HTERT RPE-1 (cell line): ENCODE data around the gene SAMD1.

ENCODE experiments used
- in situ Hi-C: fragments of 300-500 bp; cut with MboI; formaldehyde crosslinking; loops from 4 replicates; pipeline ENCODE4 v1.14.3; 2020; ENCODE audit warnings: low sequenced_read_pairs

The SAMD1 gene

DNA sequence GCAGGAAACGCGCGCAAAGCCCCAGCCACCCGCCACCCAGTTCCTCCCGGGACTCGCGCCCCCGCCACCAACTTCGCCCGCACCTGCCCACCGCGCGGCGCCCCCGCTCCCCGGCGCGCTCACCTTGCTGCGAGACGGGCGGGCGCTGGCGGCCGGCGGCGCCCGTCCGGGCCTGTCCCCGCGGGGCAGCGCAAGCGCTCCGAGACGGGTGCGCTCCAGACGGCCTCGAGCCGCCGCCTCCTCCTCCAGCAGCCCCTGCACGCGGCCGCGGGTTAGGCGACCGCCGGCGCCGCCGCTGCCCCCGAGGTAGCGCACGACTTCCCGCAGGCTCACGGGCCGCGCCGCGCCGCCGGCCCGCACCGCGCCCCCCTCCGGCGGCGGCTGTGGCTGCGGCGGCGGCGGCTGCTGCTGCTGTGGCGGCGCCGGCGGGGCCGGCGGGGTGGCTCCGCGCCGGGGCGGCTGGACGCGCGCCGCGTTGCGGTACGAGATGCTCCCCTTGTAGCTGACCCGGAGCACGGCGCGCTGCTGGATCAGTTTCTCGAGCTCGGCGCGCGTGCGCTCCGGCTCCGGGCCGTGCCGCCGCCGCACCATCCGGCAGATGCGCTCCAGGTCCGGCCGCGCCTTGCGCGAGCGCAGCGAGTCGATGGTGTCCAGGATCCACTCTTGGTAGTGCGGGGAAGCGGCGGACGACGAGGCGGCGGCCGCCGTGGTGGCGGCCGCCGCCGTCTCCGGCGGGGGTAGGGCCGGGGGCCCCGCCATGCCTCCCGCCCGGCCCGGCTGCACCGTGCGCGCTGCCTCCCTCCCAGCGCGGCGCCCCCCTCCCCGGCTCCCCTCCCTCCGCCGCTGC, 666 bp downstream of the SAMD1 start:
- in situ Hi-C loops, result no loop called here

DNA sequence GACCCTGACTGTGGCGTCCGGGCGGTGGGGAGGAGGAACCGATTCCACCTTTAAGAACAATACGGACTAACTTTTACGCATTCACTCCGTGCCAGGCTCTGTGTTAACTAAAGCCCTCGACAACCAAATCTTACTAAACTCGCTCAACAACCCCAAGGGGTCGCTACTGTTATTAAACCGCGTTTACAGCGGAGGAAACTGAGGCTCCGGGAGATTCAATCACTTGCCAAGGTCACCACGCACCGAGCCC, 1.2 kb downstream of the SAMD1 start:
- in situ Hi-C loops, result no loop called here

DNA sequence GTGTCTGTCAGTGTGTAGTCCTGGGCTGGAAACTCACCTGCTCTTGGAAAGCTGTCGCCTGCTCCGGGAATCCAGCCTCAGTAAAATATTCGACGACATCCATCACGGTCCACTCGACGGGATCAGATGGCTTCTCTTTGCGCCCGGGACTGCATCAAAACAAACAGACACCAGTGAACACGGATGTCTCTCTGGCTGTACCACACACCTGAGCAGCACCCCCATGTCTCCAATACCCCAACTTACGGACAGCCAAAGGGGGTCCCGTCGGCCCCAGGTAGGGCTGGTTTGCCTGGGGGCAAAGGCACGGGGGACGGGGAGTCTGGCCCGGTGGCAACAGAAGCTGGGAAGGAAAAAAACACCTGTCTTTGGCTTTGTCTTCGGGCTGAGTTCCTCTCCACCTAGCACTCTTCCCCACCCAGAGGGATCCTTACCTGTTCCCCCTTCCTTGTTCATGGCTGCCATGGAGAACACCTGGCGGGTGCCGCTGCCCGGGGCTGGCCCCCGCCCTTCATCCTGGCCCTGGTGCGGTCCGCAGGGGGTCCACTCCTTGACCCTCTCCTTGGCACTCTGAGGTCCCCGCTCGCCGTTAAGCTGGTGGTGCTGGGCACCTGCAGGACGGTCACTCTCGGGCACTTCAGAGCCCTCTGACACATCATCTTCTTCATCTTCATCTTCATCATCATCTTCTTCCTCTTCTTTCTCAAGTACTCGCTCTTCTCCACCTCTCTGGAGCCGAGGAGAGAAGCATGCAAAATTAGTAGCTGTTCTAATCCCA, 1.7 kb downstream of the SAMD1 start:
- in situ Hi-C loops, result no loop called here

DNA sequence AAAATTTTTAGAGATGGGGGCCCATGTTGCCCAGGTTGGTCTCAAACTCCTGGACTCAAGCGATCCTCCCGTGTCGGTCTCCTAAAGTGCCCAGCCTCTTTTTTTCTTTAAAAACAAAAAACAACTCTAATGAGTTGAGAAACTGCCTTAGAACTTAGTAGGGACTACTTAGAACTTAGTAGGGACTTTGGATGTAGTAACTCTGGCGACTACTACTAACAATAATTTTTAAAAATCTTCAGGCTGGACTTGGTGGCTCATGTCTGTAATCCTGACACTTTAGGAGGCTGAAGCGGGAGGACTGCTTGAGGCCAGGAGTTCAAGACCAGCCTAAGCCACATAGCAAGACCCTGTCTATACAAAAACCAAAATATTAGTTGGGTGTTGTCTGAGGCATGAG, 4.5 kb downstream of the SAMD1 start:
- in situ Hi-C loops, result no loop called here

DNA sequence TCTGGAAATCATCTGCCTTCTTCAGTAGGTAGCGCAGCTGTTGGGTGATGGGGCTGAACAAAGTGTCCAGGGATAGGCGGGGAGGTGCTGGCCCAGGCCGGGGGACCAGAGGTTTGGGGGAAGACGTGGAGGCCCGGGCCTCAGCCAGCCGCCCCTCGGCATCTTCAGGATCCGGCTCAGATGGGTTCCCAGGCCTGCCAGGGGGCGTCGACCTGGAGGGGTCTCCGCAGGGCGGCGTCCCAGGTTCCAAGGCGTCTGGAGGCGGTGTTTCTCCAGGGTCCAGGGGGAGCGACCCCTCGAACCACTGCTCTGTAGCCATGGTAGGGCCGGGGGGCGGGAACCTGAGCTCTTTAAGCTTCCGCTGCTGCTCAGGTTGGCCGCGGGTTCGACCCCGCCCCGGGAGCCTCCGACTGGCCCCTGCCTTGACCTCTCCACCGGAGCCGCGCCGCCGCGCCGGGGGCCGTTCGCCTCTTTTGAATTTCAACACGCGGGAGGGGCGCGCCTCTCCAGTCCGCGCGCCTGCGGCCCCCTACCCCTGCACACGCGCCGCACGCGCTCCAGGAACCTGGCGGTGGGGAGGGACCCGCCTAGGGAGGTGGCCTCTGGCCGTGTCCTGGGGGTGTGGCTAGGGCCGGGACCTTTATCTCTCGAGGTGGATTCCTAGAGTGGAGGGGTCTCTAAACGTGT, 5.1 kb downstream of the SAMD1 start, which contains the start of gene C19orf67:
C19orf67 (minus strand) TSS at position 475 of the 687 bp plus-strand sequence; CDS start at position 319, 156 bp downstream.
- in situ Hi-C loops, result no loop called here

DNA sequence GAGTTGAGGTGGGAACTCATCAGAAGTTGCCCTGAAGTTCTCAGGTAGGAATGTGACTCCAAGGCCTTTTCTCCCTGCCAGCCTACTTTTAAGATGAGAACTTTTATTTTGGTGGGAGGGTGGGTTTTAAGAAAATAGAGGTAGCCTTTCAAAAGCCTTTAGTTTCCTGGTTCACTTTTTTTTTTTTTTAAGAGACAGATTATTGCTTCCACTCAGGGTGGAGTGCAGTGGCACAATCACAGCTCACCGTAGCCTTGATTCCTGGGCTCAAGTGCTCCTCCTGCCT, 7.9 kb downstream of the SAMD1 start:
- in situ Hi-C loops, result no loop called here

DNA sequence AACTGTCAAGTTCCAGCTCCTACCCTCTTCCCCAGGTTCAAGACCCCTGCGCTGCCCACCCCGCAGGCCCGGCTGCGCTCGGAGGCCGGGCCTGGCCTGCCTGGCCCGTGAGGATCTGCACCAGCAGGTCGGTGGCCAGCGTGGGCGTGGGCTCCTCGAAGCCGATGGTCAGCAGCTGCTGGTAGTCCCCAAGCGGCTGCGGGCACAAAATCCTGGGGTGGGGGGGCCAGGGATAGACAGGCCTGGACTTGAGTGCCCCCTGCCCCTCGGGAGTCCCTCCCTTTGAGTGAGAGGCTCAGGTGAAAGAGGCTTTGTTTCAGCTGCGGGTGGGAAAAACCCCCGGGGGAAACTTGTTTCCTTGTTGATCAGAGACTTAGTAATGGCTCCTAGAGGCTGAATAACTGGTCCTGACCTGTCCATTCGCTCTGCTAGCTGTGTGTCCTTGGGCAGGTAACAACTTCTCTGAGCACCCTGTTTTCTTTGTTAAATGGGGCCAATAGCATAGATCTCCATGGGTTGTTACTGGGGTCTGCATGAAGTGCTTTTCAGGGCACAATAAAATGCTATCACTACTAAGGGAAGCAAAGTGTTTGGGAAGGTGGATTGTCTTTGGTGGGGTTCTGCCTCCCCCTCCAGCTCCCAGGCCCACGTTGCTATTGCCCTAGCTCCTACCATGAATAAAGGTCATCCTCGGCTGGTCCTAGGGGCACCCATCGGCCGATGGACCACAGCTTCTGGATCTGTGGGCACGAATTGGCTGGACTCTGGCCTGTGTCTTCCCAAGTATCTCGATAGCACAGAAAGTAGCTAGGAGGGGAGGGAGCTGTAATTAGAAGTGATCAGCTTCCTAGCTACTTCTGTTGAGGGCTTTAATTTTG, 8.5 kb downstream of the SAMD1 start:
- in situ Hi-C loops, result no loop called here

DNA sequence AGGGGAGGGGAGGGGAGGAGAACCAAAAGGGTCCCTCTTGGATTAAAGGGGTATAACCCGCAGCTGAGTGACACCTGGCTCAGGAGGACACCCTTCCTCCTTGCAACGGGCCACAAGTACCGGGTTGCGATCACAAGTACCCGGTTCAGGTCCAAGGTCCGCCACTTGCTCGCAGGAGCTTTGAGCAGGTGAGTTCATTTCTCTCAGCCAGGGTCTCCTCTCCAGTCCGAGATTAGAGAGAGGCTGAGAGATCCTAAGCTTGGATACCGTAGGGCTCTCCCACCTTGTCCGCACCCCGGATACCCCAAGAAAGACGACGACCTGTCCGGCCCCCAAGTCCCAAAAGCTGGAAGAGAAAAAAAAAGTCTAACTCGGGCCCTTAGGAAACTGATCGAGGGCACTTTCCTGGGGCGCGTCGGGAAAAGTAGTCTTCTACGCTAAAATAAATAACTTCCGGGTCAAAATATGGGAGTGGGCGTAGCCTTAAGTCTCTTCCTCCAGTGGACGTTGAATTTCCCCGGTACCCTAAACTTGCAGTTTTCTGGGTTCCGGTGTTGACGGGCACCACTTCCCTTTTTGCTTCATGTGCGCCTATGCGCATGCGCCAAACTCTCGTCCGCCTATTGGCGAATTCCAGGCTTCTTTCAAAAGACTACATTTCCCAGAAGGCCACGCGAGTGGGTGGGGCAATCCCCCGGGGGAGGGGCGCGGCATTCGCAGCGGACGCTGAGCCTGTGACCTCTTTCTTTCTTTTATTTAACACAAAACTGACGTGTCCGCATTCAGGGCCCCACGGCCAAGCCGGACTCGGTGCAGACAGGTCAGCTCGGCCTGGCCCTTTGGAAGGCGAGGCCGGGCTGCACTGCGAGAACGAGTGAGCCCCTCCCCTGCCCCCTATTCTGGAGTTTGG, 9.4 kb downstream of the SAMD1 start:
- in situ Hi-C loops, result no loop called here

DNA sequence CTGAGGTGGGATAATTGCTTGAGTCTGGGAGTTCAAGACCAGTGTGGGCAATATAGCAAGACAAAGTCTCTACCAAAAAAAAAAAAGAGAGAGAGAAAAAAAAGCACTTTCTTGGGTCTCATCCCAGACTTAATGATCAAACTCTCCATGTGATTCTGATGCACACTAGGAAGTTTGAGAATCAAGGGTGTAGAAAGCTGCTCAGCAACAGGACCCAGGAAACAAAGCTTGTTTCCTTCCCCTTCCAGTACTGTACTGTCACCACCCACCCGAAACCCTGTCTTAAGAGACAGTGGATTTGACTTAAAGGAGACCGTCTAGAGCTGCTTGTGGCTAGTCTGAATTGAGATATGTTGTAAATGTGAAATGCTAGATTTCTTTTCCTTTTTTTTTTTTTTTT, 12.1 kb downstream of the SAMD1 start:
- in situ Hi-C loops, result no loop called here

DNA sequence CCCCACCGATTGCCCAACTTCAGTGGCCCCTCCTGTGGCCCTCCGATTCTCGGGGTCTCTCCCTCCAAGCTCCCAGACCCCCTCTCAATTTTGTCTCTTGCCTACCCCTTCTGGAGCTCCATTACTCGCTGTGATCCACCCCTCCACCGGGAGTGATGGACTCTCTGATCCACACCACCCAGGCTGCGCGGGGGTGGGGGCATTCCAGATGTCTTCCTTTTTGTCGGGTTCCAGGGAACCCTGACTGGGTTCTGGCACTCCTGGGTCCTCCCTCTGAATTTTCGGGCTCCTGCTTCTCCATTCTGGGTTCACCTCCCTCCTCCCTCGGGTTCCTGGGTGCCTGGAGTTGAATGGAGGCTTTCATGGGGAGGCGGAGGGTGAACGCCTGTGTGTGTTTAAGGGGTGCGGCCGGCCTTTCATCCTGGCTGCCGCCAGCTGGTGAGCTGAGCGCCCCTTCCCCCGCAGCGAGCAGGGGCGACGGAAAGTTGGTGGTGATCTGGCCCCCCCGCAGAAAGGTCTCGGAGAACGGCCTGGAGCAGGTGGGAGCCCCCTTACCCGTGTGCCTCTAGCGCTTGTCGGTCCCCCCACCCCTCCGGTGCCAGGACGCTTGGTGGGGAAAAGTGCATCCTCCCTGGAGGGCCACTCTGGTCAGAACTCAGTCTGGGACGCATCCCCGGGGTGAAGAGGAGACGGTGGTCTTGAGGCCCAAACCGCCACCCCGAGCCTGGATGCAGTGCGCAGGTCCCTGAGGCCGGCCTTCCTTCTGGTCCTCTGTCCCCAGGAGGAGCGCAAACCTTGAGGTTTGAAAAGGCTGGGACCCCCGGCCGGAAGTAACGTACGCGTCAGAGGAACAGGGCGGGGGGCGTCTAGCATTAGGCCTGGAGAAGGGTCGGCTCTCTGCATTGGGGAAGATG, 16.4 kb downstream of the SAMD1 start:
- in situ Hi-C loops, result no loop called here

DNA sequence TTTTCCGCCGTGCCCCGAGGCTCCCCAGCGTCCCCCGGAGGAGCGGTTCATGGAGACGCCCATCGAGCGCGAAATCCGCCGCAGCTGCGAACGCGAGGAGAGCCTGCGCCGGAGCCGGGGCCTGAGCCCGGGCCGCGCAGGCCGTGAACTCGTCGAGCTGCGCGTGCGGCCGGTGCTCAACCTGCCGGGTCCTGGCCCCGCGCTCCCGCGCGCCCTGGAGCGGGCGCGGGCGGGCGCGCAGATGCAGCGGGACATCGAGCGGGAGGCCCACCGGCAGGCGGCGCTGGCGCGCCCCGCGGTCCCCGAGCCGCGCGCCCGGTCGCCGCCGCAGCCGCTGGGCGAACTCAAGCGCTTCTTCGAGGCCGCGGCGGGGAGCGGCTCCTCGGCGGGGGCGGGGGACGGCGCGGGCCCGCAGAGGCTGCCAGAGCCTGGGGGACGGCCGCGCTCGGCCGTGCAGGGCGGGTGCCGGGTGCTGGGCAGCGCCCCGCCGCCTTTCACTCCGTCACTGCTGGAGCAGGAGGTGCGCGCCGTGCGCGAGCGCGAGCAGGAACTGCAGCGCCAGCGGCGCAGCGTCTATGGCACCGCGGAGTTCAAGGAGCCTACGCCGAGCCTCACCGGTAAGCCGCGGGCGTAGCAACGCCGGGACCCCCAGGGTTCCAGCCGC, 17.2 kb downstream of the SAMD1 start:
- in situ Hi-C loops, result no loop called here

DNA sequence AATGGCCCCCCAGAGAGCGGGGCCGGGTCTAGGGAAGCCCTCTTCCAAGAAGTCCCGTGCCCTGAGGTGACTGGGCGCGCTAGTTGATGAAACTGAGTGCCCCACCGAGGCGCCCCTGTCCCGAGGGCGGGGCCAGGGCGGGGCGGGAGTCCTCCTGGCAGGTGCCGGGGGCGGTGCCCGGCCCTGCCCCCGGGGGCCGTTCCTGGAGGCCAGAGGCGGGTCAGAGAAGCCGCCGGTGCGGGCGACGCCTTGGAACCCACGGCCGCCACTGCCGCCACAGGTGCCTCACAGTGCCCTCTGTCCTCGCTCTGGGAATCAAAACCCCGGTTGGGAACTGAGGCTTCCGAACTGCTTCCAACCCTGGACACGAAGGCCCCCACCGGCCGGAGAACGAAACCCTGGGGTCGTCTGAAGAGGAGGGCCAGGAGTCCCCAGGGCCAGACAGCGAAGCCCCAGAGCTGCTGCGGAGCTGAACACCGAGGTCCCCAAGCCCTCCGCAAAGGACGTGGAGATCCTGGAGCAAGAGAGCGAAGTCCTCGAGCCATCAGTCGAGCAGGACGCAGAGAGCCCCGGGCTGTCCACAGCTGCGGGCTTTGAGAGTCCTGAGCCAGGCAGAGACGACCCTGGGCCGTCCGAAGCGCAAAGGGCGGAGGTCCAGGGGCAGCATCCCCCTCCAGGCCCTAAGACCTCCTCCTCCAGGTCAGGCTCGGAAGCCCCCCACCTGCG, 17.9 kb downstream of the SAMD1 start, which contains the start of gene MISP3:
MISP3 (plus strand) TSS at position 252 of the 726 bp plus-strand sequence. CDS start 524 bp downstream, outside the sequence.
- in situ Hi-C loops, result no loop called here

DNA sequence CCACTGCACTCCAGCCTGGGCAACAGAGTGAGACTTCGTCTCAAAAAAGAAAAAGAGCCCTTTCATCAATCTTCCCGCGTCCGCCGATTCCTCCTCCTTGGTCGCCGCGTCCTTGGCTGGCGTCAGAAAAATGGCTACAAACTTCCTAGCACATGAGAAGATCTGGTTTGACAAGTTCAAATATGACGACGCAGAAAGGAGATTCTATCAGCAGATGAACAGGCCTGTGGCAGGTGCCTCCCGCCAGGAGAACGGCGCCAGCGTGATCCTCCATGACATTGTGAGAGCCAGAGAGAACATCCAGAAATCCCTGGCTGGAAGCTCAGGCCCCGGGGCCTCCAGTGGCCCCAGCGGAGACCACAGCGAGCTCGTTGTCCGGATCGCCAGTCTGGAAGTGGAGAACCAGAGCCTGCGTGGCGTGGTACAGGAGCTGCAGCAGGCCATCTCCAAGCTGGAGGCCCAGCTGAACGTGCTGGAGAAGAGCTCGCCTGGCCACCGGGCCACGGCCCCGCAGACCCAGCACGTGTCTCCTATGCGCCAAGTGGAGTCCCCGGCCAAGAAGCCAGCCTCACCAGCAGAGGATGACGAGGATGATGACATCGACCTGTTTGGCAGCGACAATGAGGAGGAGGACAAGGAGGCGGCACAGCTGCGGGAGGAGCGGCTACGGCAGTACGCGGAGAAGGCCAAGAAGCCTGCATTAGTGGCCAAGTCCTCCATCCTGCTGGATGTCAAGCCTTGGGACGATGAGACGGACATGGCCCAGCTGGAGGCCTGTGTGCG, 20.1 kb downstream of the SAMD1 start:
- in situ Hi-C loops, result no loop called here

DNA sequence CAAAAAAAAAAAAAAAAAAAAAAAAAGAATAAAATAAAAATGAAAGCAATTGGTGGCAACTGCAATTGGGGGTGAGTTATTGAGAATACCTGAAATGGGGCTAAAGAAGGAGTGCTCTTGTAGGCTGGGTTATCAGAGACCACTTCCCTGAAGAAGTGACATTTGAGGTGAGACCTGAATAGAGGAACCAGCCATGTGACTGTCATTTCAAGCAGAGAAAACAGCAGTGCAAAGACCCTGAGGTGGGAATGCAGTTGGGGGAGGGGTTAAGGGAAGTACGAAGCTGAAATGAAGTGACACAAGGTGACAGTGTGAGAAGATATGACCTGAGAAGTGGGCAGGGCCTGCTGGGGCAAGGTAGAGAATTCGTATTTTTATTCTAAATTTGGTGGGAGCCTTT, 24.4 kb downstream of the SAMD1 start:
- in situ Hi-C loops, result no loop called here

DNA sequence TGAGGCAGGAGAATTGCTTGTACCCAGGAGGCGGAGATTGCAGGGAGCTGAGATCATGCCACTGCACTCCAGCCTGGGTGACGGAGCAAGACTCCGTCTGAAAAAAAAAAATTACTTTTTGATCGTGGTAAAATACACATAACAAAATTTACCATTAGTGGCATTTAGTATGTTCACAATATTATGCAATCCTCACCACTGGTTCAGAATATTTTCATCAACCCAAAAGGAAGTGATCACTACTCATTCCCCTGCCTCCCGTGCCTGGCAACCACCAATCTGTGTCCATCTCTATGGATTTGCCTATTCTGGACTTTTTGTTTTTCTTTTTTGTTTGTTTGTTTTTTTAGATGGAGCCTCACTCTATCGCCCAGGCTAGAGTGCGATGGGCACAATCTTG, 27.4 kb downstream of the SAMD1 start:
- in situ Hi-C loops, result no loop called here

DNA sequence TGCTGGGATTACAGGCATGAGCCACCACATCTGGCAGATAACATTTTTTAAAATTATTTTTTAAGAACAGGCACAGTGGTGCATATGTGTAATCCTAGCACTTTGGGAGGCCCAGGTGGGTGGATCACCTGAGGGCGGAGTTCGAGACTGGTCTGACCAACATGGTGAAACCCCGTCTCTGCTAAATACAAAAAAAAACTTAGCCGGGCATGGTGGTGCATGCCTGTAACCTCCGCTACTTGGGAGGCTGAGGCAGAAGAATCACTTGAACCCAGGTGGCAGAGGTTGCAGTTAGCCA, 28.0 kb downstream of the SAMD1 start:
- in situ Hi-C loops, result no loop called here
